Coronary artery (tissue), 2 donors: ENCODE measurements around the gene SYS1.

Source experiments
- DNase-seq: peaks from one replicate; pipeline ENCODE4 v3.0.0-alpha.2; 2017; ENCODE audit warnings: low spot score
- H3K27ac ChIP-seq, 2 donors: fragments of 200-600 bp; sonication (generic); one replicate each; pipeline ENCODE4 v1.5.1; 2016 to 2019
- H3K4me3 ChIP-seq: fragments of 200-600 bp; sonication (generic); 2 replicates; pipeline ENCODE4 v1.5.1; 2016; ENCODE audit warnings: mild to moderate bottlenecking, moderate library complexity
- TF ChIP-seq, protein P1 (sequence below): fragments of 200-600 bp; sonication (generic); IDR thresholded peaks from one replicate; pipeline ENCODE4 v1.5.1; 2019; ENCODE audit warnings: antibody characterized with exemption

Gene SYS1

DNA sequence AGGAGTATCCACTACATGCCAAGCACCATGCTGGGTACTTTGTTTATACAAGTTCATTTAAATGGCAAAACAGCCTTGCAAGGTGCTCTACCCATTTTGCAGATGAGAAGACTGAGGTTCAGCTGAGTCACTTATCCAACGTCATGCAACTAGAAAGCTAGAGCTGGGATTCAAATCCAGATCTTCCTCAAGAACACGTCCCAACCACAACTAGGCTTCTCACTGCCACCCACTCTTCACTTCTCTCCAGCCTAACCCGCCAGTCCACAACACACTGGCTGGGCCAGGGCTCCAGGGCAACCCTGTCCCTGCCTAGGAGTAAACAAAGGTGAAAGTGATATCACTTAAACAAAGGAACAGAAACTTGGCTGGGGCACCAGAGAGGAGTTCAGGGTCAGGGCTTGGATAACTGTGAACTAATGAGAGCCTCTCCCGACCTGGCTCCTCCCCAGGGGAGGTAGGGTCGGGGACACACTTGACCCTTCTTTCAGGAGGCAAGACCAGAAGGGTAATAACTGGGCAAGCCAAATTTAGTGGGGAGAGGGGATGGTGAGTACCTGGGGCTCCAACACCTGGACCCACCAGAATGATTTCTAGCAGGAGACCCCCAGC is 22.6 kb upstream of the SYS1 start:
- Histone ChIP-seq H3K27ac (peak overlapping the region in 1 of 2 donors; percentile 98), H3K4me3 (no peak overlapping the region)
- DNase-seq, result no peak
- TF ChIP-seq, protein P1, sequence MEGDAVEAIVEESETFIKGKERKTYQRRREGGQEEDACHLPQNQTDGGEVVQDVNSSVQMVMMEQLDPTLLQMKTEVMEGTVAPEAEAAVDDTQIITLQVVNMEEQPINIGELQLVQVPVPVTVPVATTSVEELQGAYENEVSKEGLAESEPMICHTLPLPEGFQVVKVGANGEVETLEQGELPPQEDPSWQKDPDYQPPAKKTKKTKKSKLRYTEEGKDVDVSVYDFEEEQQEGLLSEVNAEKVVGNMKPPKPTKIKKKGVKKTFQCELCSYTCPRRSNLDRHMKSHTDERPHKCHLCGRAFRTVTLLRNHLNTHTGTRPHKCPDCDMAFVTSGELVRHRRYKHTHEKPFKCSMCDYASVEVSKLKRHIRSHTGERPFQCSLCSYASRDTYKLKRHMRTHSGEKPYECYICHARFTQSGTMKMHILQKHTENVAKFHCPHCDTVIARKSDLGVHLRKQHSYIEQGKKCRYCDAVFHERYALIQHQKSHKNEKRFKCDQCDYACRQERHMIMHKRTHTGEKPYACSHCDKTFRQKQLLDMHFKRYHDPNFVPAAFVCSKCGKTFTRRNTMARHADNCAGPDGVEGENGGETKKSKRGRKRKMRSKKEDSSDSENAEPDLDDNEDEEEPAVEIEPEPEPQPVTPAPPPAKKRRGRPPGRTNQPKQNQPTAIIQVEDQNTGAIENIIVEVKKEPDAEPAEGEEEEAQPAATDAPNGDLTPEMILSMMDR, result no peak

DNA sequence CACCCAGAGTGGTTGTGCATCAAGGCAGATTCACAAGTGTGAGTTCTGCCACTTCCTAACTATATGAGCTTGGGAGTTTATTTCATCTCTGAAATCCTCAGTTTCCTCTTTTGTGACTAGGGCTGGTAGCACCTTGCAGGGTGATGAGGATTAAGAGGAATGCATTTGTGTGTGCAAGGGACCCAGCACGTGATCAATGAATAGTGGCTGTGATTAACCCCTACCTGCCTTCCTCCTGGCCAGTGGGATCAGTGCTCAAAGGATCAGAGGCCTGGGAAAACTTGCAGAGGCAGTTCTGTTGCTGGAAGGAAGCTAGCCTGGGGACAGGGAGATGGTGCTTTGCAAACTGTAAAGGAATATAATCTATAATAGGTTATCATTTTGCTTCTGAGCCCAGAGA is 22.0 kb upstream of the SYS1 start:
- H3K4me3 ChIP-seq, result no peak overlapping the region
- no peak for DNase-seq
- peak overlapping the region; percentile 94 to 98 for H3K27ac ChIP-seq
- TF ChIP-seq, protein P1, result no peak

DNA sequence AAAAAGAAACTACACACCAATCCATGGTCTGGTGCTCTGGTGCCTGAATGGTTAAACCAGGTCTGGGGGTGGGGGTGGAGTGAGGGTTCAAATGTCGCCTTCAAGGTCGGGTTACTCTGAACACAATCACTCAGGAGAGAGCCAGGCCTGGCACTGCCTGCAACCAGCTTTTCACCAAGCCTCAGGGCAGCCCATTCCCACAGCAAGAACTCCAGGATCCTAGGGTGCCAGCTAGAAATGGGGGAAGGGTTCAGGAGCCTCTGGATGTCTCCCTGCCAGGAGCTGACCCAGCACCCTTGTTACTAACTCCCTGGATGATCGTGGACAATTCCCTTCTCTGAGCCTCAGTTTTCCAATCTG is 21.4 kb upstream of the SYS1 start:
- peak overlapping the region; percentile 90 for H3K4me3 ChIP-seq
- H3K27ac ChIP-seq, result peak overlapping the region; percentile 94 to 98
- TF ChIP-seq, protein P1, result no peak
- no peak for DNase-seq

DNA sequence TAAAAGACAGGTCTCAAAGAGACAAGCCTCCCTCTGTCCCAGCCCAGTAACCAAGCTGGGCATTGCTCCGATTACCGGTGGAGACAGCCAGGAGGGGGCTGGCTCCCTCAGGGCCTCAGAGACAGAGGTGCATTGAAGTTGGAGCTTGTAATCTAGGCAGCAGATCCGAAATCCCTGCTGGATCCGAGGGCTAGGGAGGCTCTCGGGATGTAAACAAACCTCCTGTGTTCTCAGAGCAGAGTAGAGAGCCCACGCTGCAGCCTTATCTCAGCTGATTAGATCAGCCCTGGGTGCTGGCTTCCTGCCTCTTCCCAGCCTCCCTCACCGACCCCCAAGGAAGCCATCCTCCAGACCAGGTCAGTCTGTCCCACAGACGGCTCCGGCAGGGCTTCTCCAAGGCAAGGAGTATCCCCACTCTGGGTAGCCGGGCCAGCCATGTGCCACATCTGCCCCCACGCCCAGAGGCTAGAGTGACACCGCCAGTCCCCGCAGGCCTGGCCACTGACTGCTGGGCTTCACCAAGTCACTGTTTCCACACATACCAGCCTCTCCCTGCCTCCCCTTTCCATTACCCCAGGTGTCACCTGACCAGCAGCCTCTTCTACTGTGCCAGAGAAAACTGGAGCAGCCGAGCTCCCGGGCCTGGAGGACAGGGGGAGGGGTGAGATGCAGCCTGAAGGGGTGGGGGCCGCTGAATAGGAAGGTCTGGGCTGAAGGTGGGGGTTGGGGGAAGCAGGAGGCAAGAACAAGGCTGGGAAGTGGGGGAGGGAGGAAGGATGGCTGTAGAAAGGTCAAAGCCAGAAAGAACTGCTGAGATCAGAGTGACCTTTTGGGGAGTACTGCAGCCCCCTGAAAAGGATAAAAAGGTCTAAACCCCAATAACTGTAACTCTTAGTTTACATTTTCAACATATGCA is 20.8 kb upstream of the SYS1 start:
- DNase-seq, result peak; percentile 94
- Histone ChIP-seq H3K4me3 (peak overlapping the region; percentile 90), H3K27ac (peak overlapping the region; percentile 94 to 98)
- TF ChIP-seq, protein P1, result no peak

DNA sequence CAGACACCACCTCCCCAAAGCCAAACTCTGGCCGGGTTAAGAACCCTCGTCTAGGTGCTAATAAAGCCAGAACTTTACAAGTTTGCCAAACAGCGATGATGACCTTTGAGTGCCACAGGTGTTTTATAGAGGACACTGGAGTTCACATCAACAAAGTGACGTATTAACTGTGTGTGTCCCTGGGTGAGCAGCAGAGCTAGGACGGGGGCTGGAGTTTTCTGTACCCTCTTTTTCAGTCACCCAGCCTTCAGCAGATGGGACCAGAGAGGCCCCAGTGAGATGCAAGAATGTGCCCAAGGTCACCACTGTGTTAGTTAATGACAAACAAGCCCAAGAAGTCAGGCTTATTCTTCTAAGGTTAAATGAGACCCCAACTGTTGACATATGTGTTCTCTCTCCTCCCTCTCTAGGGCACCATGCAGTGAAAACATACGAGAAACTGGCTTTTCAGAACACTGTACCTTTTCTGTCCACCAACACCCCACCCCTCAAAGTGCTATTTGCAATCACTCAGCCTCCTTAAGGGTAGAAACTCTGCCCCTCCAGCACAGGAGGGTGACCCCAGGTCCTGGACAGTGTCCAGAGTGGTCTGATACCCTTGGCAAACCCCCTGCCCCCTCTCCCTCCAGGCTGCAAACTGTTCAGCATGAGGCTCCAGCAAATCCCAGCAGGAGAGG is 20.0 kb upstream of the SYS1 start:
- Histone ChIP-seq H3K27ac (peak overlapping the region; percentile 94 to 98), H3K4me3 (peak overlapping the region; percentile 90)
- DNase-seq, result no peak
- TF ChIP-seq, protein P1, result no peak

DNA sequence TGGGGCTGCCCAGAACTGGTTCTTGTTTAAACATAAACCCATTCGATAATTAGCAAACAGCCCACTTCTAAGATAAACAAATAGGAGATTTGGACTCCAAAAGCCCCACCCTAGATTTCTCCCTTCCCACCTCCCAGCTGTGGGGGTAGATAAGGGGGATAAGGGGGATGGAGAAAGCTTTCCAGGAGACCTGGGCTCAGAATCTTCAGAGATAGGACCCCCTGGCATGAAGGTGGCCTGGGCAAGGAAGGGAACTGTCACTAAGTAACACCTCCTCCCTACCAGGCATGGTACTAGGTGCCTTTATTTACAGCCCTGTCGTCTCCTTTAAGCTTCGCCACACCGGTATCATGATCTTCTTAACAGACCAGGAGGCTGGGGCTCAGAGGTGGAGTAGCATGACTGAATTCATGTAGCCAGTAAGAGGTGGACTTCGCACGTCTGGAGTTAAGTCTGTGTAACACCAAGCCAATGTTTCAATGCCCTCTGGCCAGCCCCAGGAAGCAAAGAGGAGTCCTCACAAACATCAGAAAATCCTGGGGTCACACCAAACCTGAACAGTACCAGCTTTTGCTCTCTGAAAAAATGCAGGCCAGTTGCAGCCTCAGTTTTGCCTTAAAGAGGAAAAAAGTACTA is 19.3 kb upstream of the SYS1 start:
- no peak for DNase-seq
- Histone ChIP-seq H3K4me3 (peak overlapping the region; percentile 90), H3K27ac (peak overlapping the region; percentile 94 to 98)

More for the DNA sequence above, 19.3 kb upstream of the SYS1 start:
- TF ChIP-seq, protein P1, result no peak
